ENCODE data around the gene AZI2.

Gene AZI2

GRCh38 chr3:28348629-28349468 lies at the start of gene AZI2, which contains the start of gene ZCWPW2:
TSS of gene AZI2 (minus strand) at chr3:28348824. CDS start at chr3:28340617, 8,207 bp downstream.
TSS of gene ZCWPW2 (plus strand) at chr3:28348721. CDS start at chr3:28413069, 64,348 bp downstream.
- Mint-ChIP-seq H3K9me3 (peaks cover 9% of the 10 kb centered on the region), H3K4me3 (peak within 1 kb of the TSS; percentile 97), H3K36me3 (peaks cover 9% of the 10 kb centered on the region), H3K4me1 (peaks cover 57% of the 10 kb centered on the region), H3K27me3 (no peaks in the 10 kb centered on the region), H3K27ac (peak within 1 kb of the TSS; percentile 97)

- H3K27me3 Mint-ChIP-seq: no peaks in the 10 kb centered on the region
- H3K27ac Mint-ChIP-seq: no peak overlapping the region
- H3K4me1 Mint-ChIP-seq: no peaks in the 10 kb centered on the region
- H3K4me3 Mint-ChIP-seq: no peak overlapping the region
- peaks cover 19% of the 10 kb centered on the region for H3K36me3 Mint-ChIP-seq
- H3K9me3 Mint-ChIP-seq: peaks cover 29% of the 10 kb centered on the region
These were observed 40.4 kb upstream of the AZI2 start for GRCh38 chr3:28388978-28389377.

GRCh38 chr3:28386049-28386448 lies 37.4 kb upstream of the AZI2 start:
- Mint-ChIP-seq H3K4me3 (no peak overlapping the region), H3K4me1 (no peaks in the 10 kb centered on the region), H3K27me3 (no peaks in the 10 kb centered on the region), H3K9me3 (peaks cover 5% of the 10 kb centered on the region), H3K27ac (no peak overlapping the region), H3K36me3 (peaks cover 14% of the 10 kb centered on the region)

GRCh38 chr3:28376424-28376823 lies 27.8 kb upstream of the AZI2 start:
- Mint-ChIP-seq H3K36me3 (peaks cover 17% of the 10 kb centered on the region), H3K27me3 (no peaks in the 10 kb centered on the region), H3K4me3 (no peak overlapping the region), H3K27ac (no peak overlapping the region), H3K9me3 (peaks cover 43% of the 10 kb centered on the region), H3K4me1 (no peaks in the 10 kb centered on the region)

GRCh38 chr3:28349469-28350000 lies 911 bp upstream of the AZI2 start:
- Mint-ChIP-seq H3K27me3 (no peaks in the 10 kb centered on the region), H3K4me1 (peaks cover 57% of the 10 kb centered on the region), H3K27ac (peak overlapping the region; percentile 97), H3K4me3 (peak overlapping the region; percentile 97), H3K36me3 (peaks cover 12% of the 10 kb centered on the region), H3K9me3 (peaks cover 11% of the 10 kb centered on the region)

GRCh38 chr3:28348265-28348628 lies 377 bp downstream of the AZI2 start:
- Mint-ChIP-seq H3K9me3 (peaks cover 5% of the 10 kb centered on the region), H3K4me3 (peak overlapping the region; percentile 97), H3K27me3 (no peaks in the 10 kb centered on the region), H3K36me3 (peaks cover 4% of the 10 kb centered on the region), H3K4me1 (peaks cover 63% of the 10 kb centered on the region), H3K27ac (peak overlapping the region; percentile 97)

- H3K27me3 Mint-ChIP-seq: no peaks in the 10 kb centered on the region
- H3K4me1 Mint-ChIP-seq: peaks cover 69% of the 10 kb centered on the region
- H3K9me3 Mint-ChIP-seq: peaks cover 5% of the 10 kb centered on the region
- peak overlapping the region; percentile 97 for H3K27ac Mint-ChIP-seq
- H3K4me3 Mint-ChIP-seq: peak overlapping the region; percentile 97
- peaks cover 4% of the 10 kb centered on the region for H3K36me3 Mint-ChIP-seq
These were observed 1.0 kb downstream of the AZI2 start for GRCh38 chr3:28347374-28348264.

GRCh38 chr3:28345690-28346089 lies 2.9 kb downstream of the AZI2 start:
- H3K4me3 Mint-ChIP-seq: peak overlapping the region; percentile 4
- no peaks in the 10 kb centered on the region for H3K27me3 Mint-ChIP-seq
- peaks cover 76% of the 10 kb centered on the region for H3K4me1 Mint-ChIP-seq
- H3K9me3 Mint-ChIP-seq: no peaks in the 10 kb centered on the region
- H3K36me3 Mint-ChIP-seq: no peaks in the 10 kb centered on the region
- no peak overlapping the region for H3K27ac Mint-ChIP-seq

GRCh38 chr3:28343144-28343543 lies 5.5 kb downstream of the AZI2 start:
- H3K36me3 Mint-ChIP-seq: peaks cover 4% of the 10 kb centered on the region
- H3K27me3 Mint-ChIP-seq: no peaks in the 10 kb centered on the region
- no peak overlapping the region for H3K27ac Mint-ChIP-seq
- no peaks in the 10 kb centered on the region for H3K9me3 Mint-ChIP-seq
- no peak overlapping the region for H3K4me3 Mint-ChIP-seq
- H3K4me1 Mint-ChIP-seq: peaks cover 60% of the 10 kb centered on the region

- Mint-ChIP-seq H3K27me3 (no peaks in the 10 kb centered on the region), H3K27ac (no peak overlapping the region), H3K4me3 (no peak overlapping the region), H3K4me1 (peaks cover 22% of the 10 kb centered on the region), H3K9me3 (no peaks in the 10 kb centered on the region), H3K36me3 (peaks cover 4% of the 10 kb centered on the region)
These were observed 11.4 kb downstream of the AZI2 start for GRCh38 chr3:28337230-28337629.

- Mint-ChIP-seq H3K27ac (no peak overlapping the region), H3K36me3 (peaks cover 4% of the 10 kb centered on the region), H3K9me3 (no peaks in the 10 kb centered on the region), H3K4me3 (no peak overlapping the region), H3K4me1 (peaks cover 12% of the 10 kb centered on the region), H3K27me3 (no peaks in the 10 kb centered on the region)
These were observed 13.4 kb downstream of the AZI2 start for GRCh38 chr3:28335246-28335645.

- Mint-ChIP-seq H3K4me3 (no peak overlapping the region), H3K27me3 (no peaks in the 10 kb centered on the region), H3K36me3 (peaks cover 1% of the 10 kb centered on the region), H3K9me3 (no peaks in the 10 kb centered on the region), H3K27ac (no peak overlapping the region), H3K4me1 (peaks cover 12% of the 10 kb centered on the region)
These were observed 14.1 kb downstream of the AZI2 start for GRCh38 chr3:28334552-28334951.

- H3K27ac Mint-ChIP-seq: peak overlapping the region; percentile 8
- H3K4me3 Mint-ChIP-seq: no peak overlapping the region
- peaks cover 19% of the 10 kb centered on the region for H3K4me1 Mint-ChIP-seq
- H3K9me3 Mint-ChIP-seq: no peaks in the 10 kb centered on the region
- H3K27me3 Mint-ChIP-seq: no peaks in the 10 kb centered on the region
- peaks cover 2% of the 10 kb centered on the region for H3K36me3 Mint-ChIP-seq
These were observed 20.2 kb downstream of the AZI2 start for GRCh38 chr3:28328188-28329151.

- no peaks in the 10 kb centered on the region for H3K27me3 Mint-ChIP-seq
- H3K36me3 Mint-ChIP-seq: peaks cover 2% of the 10 kb centered on the region
- no peak overlapping the region for H3K4me3 Mint-ChIP-seq
- H3K27ac Mint-ChIP-seq: peak overlapping the region; percentile 32
- H3K4me1 Mint-ChIP-seq: peaks cover 21% of the 10 kb centered on the region
- H3K9me3 Mint-ChIP-seq: no peaks in the 10 kb centered on the region
These were observed 22.1 kb downstream of the AZI2 start for GRCh38 chr3:28326458-28326926.

Data from activated naive CD4-positive, alpha-beta T cell treated with anti-CD3 and anti-CD28 coated beads, Interleukin-2, amount 50 U/mL, for 24 hours (primary cell).